ENCODE measurements around the gene MAPKAPK2. TPM values are rescaled to one million over a fixed set of nuclear protein-coding genes. Genes with fewer than 3 reads are reported as not detected.
A peak's percentile ranks its signal among the peaks of the same experiment; 100 is the strongest.

MAPKAPK2 gene
- total and polyA plus RNA-seq, 2 donors (not counting 1 experiment from before 2014, with no cell fraction given), result 60.3 to 85.8 TPM

- Histone ChIP-seq H3K9me3 (ENCODE audit: control extremely low read depth in 1 of 3, control insufficient read depth in 2 of 3, insufficient read depth in 1 of 3, low read length in 2 of 3) (no peaks in the 10 kb centered on the region), H4K20me1 (ENCODE audit: control insufficient read depth, insufficient read depth, low read length, poor library complexity, severe bottlenecking) (no peaks in the 10 kb centered on the region), H3K79me2 (ENCODE audit: control insufficient read depth, insufficient read depth, low read length) (no peaks in the 10 kb centered on the region), H3K9ac (ENCODE audit: low read length) (peak overlapping the region; percentile 63), H3K27ac (ENCODE audit: low read length in 2 of 2) (no peak overlapping the region), H3K27me3 (replicated peaks in 1 of 4; ENCODE audit: control extremely low read depth in 1 of 4, control insufficient read depth in 3 of 4, insufficient read depth in 4 of 4, low read length in 3 of 4) (peaks cover 0 to 11% (median 7%) of the 10 kb centered on the region in 4 experiments), H3K4me3 (ENCODE audit: control extremely low read depth in 1 of 5, extremely low read depth in 1 of 5, insufficient read depth in 1 of 5, low read depth in 2 of 5, low read length in 4 of 5) (peak overlapping the region; percentile 34 to 69 (median 65)), H3K4me2 (replicated peaks; ENCODE audit: low read depth, low read length, poor library complexity, severe bottlenecking) (peak overlapping the region; percentile 95), H2AFZ (ENCODE audit: insufficient read depth, low read depth, low read length, poor library complexity, severe bottlenecking) (peak overlapping the region; percentile 74), H3K4me1 (ENCODE audit: control insufficient read depth in 2 of 2, insufficient read depth in 2 of 2, low read length in 2 of 2) (peaks cover 17 to 22% of the 10 kb centered on the region in 2 donors), H3K36me3 (replicated peaks in 1 of 2; ENCODE audit: control extremely low read depth in 1 of 2, control insufficient read depth in 1 of 2, extremely low read depth in 1 of 2, insufficient read depth in 2 of 2, low read length in 1 of 2) (no peaks in the 10 kb centered on the region)
- DNase-seq (peak; percentile 48), ATAC-seq (ENCODE audit: low read depth) (no peak)
- 2% methylated on average over 10 of the region's 14 CpGs for WGBS (ENCODE audit: insufficient coverage)
- Mint-ChIP-seq H3K27ac (peak overlapping the region; percentile 26), H3K27me3 (peaks cover 7% of the 10 kb centered on the region), H3K9me3 (ENCODE audit: insufficient read depth) (no peaks in the 10 kb centered on the region), H3K4me3 (peak overlapping the region; percentile 92), H3K4me1 (peaks cover 27% of the 10 kb centered on the region)
- intact Hi-C loops (cut with micrococcal nuclease), result loop anchor here (1.0 to 10.0 kb wide), 7 partner anchors 24 to 419 kb away; partner anchors contain the start of genes EIF2D, PFKFB2 and YOD1
- no peak for TF ChIP-seq CTCF (IDR thresholded peaks at IDR 0.05)
- TF ChIP-seq EZH2 (IDR thresholded peaks at IDR 0.05; ENCODE audit: borderline replicate concordance, insufficient read depth, low read depth, low read length, poor library complexity, severe bottlenecking), result peak; percentile 78
- POLR2A ChIA-PET, result interaction anchor here (1.1 to 1.5 kb wide), 2 partner anchors 24 to 295 kb away, joined by 4 to 5 read pairs; partner anchors contain the start of gene EIF2D
- CTCF ChIA-PET, result interaction anchor here (0.9 to 13.1 kb wide), 19 partner anchors 9 to 412 kb away, joined by 3 to 217 read pairs (median 5); partner anchors contain the start of genes EIF2D and IKBKE
Measured at GRCh38 chr1:206635978-206636345, 48.7 kb upstream of the MAPKAPK2 start.

- ChIA-PET CTCF (interaction anchor here (1.2 to 13.1 kb wide), 5 partner anchors 9 to 345 kb away, joined by 4 to 217 read pairs (median 37); no protein-coding TSS in a partner anchor), POLR2A (no interaction called here)
- intact Hi-C loops (cut with micrococcal nuclease), result loop anchor here (10.0 kb wide), 2 partner anchors 168 to 418 kb away; partner anchors contain the start of genes PFKFB2 and YOD1
- no peak for DNase-seq
- Histone ChIP-seq H3K4me1 (ENCODE audit: control insufficient read depth in 2 of 2, insufficient read depth in 2 of 2, low read length in 2 of 2) (peaks cover 17 to 22% of the 10 kb centered on the region in 2 donors), H3K4me2 (replicated peaks; ENCODE audit: low read depth, low read length, poor library complexity, severe bottlenecking) (no peak overlapping the region), H3K36me3 (replicated peaks in 1 of 2; ENCODE audit: control extremely low read depth in 1 of 2, control insufficient read depth in 1 of 2, extremely low read depth in 1 of 2, insufficient read depth in 2 of 2, low read length in 1 of 2) (no peaks in the 10 kb centered on the region), H2AFZ (ENCODE audit: insufficient read depth, low read depth, low read length, poor library complexity, severe bottlenecking) (no peak overlapping the region), H3K27me3 (replicated peaks in 1 of 4; ENCODE audit: control extremely low read depth in 1 of 4, control insufficient read depth in 3 of 4, insufficient read depth in 4 of 4, low read length in 3 of 4) (peaks cover 0 to 11% (median 7%) of the 10 kb centered on the region in 4 experiments), H3K9ac (ENCODE audit: low read length) (no peak overlapping the region), H3K9me3 (ENCODE audit: control extremely low read depth in 1 of 3, control insufficient read depth in 2 of 3, insufficient read depth in 1 of 3, low read length in 2 of 3) (no peaks in the 10 kb centered on the region), H4K20me1 (ENCODE audit: control insufficient read depth, insufficient read depth, low read length, poor library complexity, severe bottlenecking) (no peaks in the 10 kb centered on the region), H3K4me3 (ENCODE audit: control extremely low read depth in 1 of 5, extremely low read depth in 1 of 5, insufficient read depth in 1 of 5, low read depth in 2 of 5, low read length in 4 of 5) (no peak overlapping the region), H3K27ac (ENCODE audit: low read length in 2 of 2) (no peak overlapping the region), H3K79me2 (ENCODE audit: control insufficient read depth, insufficient read depth, low read length) (no peaks in the 10 kb centered on the region)
- no CpG with 5 or more reads among the region's 4 CpGs for WGBS (ENCODE audit: insufficient coverage)
- TF ChIP-seq EZH2 (IDR thresholded peaks at IDR 0.05; ENCODE audit: borderline replicate concordance, insufficient read depth, low read depth, low read length, poor library complexity, severe bottlenecking), result no peak
- no peak for TF ChIP-seq CTCF (IDR thresholded peaks at IDR 0.05)
- Mint-ChIP-seq H3K4me1 (peaks cover 26% of the 10 kb centered on the region), H3K4me3 (no peak overlapping the region), H3K9me3 (ENCODE audit: insufficient read depth) (no peaks in the 10 kb centered on the region), H3K27me3 (peaks cover 7% of the 10 kb centered on the region), H3K27ac (no peak overlapping the region)
- ATAC-seq (ENCODE audit: low read depth), result no peak
Measured at GRCh38 chr1:206636671-206637070, 48.0 kb upstream of the MAPKAPK2 start.
